GM21367 (cell line): ENCODE data around the gene CCHCR1.
"Not testable (repeated sequence)": the region's sequence is repeated elsewhere in the genome, so short reads cannot be mapped to it uniquely, and the experiment has no call there.

Experiments
- ATAC-seq: cut with Tn5 transposase; IDR thresholded peaks from one replicate; pipeline ENCODE4 v1.9.1; 2021; ENCODE audit not compliant: unreplicated experiment

The CCHCR1 gene

DNA sequence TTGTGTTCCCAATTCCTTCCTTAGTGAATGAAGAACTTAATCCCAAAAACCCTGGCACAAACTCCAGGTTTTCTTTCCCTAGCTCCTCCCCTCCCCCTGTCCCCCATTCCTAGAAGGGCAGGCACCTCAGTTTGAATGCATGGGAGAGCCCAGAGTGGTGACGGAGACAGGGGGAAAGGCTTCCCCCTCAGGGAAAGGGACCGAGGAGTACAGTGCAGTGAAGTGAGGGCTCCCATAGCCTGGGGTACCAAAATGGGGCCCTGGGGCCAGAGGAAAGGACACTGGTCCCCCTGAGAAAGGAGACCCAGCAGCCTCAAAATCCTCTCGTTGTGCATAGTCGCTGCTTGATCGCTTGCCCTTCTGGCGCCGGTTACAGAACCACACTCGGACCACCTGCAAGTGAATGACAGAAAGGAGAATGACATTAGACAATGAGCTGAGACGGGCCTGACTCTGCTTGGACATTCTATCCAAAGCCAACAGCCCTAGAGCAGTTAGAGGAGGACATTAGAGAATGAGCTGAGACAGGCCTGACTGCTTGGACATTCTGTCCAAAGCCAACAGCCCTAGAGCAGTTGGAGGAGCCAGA lies 7.0 kb upstream of the CCHCR1 start:
- ATAC-seq: not testable (repeated sequence)

DNA sequence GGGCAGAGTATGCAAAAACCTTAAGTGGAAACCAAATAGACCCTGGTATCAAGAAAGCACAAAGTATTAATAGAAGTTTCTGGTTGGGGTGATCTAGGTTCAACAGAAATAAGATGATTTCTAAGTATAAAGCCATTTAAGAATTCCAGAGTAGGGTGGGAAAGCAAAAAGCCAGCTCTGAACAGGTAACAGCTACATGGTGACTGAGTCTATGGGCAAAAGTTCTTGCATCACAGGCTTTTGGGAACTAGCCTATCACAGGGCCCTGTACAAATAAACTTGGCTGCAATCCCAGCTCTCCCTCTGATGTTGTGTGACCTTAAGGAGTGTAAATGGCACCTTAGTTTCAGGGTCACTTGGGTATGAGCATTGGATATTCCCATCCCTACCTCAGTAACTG lies 6.3 kb upstream of the CCHCR1 start:
- ATAC-seq: no peak

DNA sequence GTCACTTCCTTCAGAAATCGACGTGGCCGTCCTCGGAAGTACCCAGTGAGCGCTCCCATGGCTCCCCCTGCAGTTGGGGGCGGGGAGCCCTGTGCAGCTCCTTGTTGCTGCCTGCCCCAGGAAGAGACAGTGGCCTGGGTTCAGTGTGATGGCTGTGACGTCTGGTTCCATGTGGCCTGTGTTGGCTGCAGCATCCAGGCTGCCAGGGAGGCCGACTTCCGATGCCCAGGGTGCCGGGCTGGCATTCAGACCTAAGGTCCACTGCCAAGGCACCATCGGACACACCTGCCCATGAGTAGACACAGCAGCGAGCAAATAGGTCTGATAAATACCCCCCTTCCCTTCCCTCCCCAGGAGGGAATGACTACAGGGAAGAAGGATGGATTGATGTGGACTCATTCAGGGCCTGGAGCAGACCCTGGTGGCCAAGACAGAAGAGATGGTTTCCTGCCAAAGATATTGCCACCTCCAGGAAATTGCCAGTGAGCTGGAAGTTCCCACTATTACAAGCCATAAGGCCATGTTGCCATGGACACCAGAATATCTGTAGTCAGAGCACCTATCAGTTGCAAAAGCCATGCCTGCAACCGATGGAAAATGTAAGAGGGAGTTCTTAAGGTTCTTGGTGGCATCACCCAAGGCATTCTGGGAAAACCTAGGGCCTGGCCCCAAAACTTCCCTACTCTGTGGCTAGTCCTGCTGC lies 5.0 kb upstream of the CCHCR1 start:
- ATAC-seq: no peak

DNA sequence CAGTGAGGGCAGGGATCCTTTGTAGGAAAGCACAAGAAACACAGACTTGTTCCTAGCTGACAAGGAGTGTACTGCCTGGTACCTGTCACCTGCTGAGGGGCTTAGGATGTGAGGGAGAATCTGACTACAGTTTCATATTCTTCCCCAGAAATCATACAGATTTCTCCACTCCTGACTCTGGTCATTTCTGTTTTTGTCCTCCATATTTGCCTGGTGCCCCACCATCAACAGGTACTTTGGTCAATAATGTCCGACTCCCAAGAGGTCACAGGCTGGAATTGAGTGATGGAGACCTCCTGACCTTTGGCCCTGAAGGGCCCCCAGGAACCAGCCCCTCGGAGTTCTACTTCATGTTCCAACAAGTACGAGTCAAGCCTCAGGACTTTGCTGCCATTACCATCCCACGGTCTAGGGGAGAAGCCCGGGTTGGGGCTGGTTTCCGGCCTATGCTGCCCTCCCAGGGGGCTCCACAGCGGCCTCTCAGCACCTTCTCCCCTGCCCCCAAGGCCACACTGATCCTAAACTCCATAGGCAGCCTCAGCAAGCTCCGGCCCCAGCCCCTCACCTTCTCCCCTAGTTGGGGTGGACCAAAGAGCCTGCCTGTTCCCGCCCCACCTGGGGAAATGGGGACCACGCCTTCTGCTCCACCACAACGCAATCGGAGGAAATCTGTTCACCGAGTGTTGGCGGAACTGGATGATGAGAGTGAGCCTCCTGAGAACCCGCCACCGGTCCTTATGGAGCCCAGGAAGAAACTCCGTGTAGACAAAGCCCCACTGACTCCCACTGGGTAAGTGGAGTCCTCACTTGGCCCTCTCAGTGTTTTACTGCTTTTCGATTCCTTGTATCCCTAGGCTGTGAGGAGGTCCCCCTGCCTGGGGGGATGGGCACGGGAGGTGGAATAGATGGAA lies 3.9 kb upstream of the CCHCR1 start:
- no peak for ATAC-seq

DNA sequence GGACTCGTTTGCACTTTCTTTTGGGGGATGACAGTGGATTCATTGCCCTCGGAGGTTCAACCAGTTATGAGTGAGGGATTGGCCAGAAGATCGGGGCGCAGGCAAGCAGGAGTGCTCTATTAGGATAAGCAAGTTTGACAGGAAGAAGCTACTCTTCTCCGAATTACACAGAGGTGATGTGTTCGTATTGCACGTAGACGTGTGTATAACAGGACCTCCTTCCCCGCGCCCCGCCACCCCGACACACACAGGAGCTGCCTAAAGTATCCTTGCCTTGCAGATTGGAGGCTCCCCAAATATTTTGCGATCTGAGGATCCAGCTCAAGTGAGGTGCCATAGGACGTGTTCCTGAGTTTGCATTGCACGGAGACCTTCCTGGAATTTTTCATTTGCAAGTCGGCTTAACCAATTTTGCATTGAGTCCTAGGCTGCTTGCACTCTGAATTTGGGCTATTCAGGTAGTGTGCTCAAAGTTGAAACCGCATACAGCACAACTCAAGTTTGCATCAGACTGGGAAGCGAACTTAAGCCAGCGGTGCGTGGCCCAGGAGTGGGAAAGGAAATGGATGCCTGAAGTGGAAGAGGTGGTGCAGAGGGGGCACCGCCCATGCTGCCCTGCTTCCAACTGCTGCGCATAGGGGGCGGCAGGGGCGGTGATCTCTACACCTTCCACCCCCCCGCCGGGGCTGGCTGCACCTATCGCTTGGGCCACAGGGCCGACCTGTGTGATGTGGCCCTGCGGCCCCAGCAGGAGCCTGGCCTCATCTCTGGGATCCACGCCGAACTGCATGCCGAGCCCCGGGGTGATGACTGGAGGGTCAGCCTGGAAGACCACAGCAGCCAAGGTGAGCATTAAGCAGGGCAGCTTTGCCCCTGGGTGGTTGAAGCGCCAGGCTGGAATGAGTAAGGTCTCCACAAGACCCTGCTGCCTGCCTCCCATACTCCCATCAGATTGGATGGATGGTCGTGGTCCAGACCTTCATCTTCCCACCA lies 1.6 kb upstream of the CCHCR1 start:
- no peak for ATAC-seq

DNA sequence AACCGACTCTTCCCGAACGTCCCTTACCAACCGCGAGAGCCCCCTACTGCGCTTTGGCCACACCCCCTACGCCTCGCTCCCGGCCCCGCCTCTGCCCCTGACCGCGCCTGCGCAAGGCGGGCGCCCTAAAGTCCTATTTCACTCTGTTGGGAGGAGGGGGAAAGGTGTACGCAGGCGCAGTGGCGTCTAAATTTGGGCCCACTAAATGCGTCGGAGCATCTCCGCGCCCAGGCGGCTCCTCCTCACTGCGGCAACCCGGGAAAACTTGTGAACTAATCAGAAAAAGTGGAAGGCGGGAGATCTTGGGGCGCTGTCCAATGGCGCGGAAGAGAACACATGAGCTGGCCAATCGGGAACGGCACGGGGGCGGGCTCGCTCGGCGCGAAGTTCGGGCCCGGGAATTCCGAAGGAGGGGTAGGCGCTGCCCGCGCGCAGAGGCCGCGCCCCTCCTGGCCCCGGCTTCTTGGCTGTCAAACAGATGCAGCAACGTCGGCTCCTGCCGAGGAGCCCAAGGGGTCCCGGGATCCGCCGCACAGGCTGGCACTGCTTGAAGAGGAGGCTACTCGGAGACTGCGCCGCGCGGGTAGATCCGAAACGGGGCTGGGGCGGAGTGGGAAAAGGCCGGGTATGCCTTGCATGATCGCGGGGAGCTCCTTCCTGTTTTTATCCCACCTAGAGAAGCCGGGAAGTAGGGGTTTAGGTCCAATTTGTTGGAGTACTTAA lies 699 bp upstream of the CCHCR1 start, which contains the start of gene TCF19:
TCF19 (plus strand) TSS at position 450 of the 723 bp plus-strand sequence. CDS start 881 bp downstream, outside the sequence.
- peak; percentile 70 for ATAC-seq

DNA sequence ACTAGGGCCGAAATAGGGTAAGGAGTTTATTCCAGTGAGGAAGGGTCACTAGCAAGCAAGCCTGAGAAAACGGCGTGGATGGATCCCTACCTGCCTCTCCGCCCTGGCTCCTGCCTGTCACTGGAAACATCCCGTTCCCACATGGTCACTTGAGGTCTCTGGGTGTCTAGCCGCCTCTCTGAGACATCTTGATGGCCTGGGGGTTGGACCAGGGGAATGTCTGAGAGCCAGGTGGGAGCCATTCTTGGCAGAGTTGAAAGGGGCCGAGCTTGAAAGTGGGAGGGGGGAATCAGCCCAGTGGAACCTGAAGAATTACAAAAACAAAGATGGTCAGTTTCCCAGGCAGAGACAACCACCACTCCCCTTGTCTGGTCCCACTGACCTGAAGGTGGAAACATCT lies 961 bp downstream of the CCHCR1 start:
- no peak for ATAC-seq

DNA sequence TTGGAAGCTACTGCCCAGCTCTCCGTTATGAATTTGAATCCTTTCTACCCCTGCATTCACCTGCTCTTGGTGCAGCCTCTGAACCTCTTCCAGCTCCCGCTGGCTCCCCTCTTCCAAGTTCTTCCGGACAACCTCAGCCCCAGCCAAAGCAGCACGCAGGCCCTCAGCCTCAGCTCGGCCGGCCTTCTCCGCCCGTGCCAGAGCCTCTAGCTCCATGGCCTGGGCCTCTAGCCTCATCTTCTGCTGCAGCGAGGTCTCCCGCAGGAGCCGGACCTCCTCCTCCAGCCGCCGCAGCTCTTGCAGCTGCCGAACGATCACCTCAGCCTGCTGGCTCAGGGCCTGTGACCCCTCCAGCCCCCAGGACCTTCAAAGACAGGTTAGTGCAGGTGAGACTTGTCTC lies 3.2 kb downstream of the CCHCR1 start:
- ATAC-seq: no peak

DNA sequence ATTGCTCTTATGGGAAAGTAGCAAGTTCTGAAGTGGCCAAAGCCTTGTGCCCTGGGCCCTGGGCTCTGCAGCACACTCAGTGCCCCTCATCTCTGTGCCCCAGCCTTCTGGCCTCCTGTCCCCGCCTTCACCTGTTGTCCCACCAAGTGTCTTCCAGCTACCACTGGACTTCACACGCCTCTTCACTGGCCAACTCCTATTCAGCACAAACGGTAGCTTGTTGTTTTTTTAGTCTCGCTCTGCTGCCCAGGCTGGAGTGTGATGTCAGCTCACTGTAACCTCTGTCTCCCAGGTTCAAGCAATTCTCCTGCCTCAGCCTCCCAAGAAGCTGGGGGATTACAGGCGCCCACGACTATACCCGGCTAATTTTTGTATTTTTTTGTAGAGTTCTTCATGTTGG lies 4.8 kb downstream of the CCHCR1 start:
- no peak for ATAC-seq

DNA sequence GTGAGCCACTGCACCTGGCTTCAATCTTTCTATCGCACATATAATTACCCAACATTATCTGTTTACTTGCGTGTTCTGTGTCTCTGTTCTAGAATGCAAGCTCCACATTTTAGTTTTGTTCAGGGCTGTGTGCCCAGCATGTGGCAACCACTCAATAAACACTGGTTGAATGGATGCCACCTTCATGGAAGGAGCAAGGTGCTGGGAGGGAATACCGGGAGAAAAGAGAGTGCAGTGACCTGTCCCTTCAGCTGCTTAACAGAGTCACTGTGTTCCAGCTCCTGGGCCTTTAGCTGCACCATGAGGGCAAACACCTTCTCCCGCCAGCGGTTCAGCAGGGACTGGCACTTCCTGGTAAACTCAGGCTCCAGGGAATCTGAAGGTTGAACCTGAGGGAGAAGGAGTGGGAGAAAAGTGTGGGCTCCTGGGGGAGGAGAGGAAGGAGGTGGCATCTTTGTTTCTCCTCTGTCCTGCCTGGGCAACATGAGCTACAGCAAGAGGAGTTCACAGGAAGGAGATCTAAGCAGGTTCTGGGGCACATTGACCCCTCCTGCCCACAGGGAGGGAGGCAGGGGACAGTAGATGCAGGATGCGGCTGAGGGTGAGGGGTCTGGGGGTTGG lies 7.7 kb downstream of the CCHCR1 start:
- no peak for ATAC-seq

DNA sequence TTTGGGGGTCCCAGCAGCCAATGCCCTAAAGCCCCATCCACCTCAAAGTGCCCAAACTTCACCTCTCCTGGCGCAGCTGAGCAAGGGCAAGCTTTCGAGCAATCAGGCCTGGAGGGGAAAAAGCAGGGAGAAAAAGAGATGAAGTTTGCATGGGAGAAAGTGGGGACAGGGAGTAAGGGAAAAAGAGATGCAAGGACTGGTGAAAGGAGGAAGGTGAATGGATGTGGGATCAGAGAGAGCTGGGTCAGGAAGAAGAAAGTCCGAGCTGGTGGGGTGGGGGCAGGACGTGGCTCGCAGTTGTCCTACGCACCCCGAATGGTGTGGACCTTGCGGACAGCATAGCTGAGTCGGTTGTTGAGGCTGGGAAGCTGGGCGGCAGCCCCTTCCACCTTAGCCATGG lies 12.2 kb downstream of the CCHCR1 start:
- no peak for ATAC-seq

DNA sequence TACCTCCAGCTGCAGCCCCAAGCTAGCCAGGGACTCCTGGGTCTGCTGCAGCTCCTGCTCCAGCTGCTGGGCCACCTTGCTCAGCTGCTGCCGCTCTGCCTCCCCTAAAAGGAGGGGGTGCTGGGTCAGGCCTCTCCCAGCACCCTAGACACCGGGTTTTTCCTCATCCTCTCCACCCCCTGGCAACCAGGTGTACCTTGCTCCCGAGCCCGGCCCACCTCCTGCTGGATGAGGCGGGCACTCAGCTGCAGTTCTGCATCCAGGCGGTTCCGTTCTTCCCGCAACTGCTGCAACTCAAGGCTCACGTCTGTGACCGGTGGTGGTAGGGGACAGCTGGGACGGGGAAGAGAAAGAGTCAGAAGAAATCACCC lies 12.6 kb downstream of the CCHCR1 start:
- no peak for ATAC-seq

DNA sequence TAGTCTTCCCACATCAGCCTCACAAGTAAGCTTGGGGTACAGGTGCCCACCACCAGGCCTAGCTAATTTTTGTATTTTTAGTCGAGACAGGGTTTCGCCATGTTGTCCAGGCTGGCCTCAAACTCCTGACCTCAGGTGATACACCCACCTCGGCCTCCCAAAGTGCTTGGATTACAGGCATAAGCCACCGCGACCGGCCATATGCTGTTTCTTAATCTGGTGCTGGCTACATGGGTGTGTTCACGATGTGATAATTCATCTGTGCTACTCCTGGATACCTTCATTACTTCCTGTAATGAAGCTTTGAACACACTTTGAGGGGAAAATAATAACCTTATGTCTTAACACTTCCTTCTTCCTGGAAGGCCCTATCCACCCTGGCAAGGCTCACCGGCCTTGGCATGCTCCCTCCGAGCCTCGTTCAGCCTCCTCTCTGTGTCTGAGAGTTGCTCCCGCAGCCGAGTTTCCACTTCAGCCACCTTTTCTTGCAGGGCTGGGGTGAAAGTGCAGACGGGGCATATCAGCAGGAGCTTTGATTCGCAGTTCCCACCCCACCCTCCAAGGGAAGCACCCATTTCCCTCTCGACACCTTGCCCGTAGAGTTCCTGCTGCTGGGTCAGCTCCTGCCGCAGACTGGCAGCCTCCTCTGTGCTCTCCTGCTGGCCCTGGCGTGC lies 13.2 kb downstream of the CCHCR1 start:
- no peak for ATAC-seq

DNA sequence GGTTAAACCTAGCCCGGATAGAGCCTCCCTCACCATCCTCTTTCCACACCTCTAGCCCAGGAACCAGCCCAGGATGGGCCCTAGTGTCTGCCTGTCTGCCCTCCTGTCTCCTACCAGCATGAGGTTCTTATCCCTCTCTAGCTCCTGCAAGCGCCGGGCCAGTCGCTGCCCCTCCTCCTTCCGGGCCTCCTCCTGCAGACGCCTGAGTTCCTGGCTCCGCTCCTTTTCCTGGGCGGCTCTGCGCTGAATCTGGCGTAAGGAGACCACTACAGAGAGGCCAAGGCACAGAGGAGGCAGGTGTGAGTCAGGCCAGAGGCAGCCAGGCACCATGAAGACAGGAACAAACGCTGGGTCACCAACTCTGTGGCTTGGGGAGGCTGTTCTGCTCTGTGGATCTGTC lies 14.5 kb downstream of the CCHCR1 start:
- ATAC-seq: no peak

DNA sequence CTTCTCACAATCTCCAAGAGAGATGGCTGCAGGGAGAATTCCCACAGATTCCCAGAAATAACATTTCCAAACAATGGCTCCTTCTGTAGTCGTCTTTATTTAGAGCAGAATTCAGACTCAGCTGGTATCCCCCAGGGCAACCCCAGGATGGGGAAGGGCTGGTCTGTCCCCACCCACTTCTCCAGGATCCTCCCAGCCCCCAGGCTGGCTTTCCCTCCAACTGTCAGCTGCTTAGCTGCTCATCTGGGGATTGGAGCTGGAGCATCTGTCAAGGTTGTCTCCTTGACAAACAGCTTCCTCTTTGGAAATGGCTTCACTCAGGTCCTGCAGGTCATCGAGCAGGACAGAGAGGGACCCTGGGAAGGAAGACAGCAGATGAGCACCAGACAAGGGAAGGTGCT lies 15.2 kb downstream of the CCHCR1 start:
- ATAC-seq: no peak

DNA sequence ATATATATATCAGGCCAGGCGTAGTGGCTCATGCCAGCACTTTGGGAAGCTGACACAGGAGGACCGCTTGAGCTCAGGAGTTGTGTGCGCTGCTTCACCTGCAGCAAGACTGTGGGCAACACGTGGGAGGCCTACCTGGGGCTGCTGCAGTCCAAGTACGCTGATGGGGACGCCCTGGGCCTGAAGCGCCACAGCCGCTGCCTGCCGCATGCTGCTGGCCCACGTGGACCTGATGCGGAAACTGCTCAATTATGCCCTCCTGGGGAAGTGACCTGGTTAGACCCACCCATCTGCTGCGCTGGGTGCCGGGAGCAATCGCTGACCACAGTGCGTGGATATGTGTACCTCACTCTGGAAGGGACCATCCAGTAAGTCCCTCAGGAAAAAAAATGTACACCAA lies 17.0 kb downstream of the CCHCR1 start:
- no peak for ATAC-seq

DNA sequence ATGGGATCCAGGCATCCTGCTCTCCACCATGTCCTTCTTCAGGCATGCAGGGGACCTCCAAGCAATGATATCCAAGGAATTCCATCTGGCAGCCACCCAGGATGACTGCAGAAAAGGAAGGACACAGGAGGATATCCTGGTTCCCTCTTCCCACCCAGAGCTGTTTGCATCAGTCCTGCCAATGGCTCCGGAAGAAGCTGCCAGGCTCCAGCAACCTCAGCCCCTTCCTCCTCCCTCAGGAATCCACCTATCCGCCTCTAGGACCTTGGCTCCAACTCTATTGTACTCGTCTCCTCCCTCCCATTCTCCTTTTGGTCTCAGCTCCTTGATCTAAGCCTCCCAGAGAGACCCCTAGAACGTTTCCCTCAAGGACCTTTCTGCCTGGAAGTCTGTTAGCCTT lies 18.0 kb downstream of the CCHCR1 start:
- no peak for ATAC-seq

DNA sequence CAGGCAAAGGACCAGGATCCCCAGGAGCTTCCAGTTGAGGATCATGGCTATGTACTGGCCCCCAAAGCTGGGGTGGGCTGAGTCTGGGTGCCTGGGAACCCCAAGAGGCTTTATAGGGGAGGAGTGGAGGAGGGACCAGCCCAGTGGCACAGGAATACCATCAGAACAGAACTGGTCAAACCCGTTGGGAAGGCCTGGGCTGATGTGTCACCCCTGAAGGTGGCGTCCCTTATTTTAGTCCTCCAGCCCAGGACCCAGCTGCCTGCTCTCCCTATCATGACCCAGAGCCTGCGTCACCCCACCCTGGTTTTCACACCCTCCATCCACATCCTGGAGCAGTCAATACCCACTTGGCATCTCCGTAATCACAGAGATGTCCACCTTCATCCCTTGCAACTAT lies 18.6 kb downstream of the CCHCR1 start, which contains the start of gene PSORS1C2:
PSORS1C2 (minus strand) TSS at position 85 of the 400 bp plus-strand sequence; CDS start at position 45, 40 bp downstream.
- ATAC-seq: no peak

DNA sequence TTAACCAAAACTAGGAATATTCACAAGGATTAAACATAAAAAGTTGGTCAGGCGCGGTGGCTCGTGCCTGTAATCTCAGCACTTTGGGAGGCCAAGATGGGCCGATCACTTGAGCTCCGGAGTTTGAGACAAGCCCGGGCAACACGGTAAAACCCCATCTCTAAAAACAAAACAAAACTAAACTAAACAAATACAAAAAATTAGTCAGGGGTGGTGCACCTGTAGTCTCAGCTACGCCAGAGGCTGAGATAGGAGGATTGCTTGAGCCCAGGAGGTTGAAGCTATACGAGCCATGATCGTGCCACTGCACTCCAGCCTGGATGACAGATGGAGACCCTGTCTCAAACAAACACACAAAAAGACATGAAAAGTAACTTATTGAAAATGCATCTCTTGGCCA lies 21.9 kb downstream of the CCHCR1 start:
- no peak for ATAC-seq
